K562 (cell line): ENCODE data around the gene PKD2. TPM values are rescaled to one million over a fixed set of nuclear protein-coding genes. Genes with fewer than 3 reads are reported as not detected.

Source experiments
- ATAC-seq: fragments of 200-7000 bp; cut with Tn5 transposase; 3 replicates; pipeline ENCODE4 v1.9.1; 2020; ENCODE audit warnings: moderate library complexity
- BruUV-seq: library from RNA; stranded (reverse); fragments of 400-500 nt; replicated peaks from 2 replicates; lab custom pipeline; 2021; lab: Mats Ljungman, UMichigan
- CTCF ChIA-PET: fragments of 300-600 bp; formaldehyde crosslinking; extraction: SDS; loops from one replicate; lab custom pipeline; 2021; ENCODE audit warnings: low intra/inter-chr PET ratio; lab: Yijun Ruan, JAX
- POLR2A ChIA-PET: fragments of 300-600, 350-650 bp; sonication (Branson Sonifier 250); formaldehyde crosslinking; extraction: SDS; loops from one replicate; lab custom pipeline; 2021; ENCODE audit warnings: antibody characterized with exemption, inconsistent platforms; lab: Yijun Ruan, JAX
- DNase-seq, 4 experiments: peaks; one replicate each; pipeline versions ENCODE4 v3.0.0 to v3.0.0-alpha.2; 2011 to 2018; ENCODE audit warnings: low spot score in 3 of 4, mixed read lengths in 3 of 4; ENCODE audit errors: extremely low read depth in 1 of 4
- FAIRE-seq: peaks from 2 replicates; lab custom pipeline; 2011; peaks lifted over from hg19 to GRCh38; lab: Jason Lieb, UNC
- H2AFZ ChIP-seq: 2 replicates; pipeline ENCODE4 v1.6.0; 2011; ENCODE audit warnings: low read depth, low read length, control low read depth, inconsistent platforms
- H3K27ac ChIP-seq: fragments of 200-600 bp; 3 replicates; pipeline ENCODE4 v1.8.0; 2011; ENCODE audit warnings: low read depth, mild to moderate bottlenecking, control low read depth, inconsistent platforms, low read length, moderate library complexity, mixed read lengths; ENCODE audit errors: extremely low read depth
- H3K27me3 ChIP-seq, 2 experiments: fragments of 300-600 bp in 1 of 2; 2 replicates in 1 of 2; 3 replicates in 1 of 2; pipeline versions ENCODE4 v1.6.0 to v1.8.0; 2011; ENCODE audit warnings: inconsistent platforms in 2 of 2, low read length in 2 of 2, mild to moderate bottlenecking in 1 of 2, mixed read lengths in 1 of 2, moderate library complexity in 1 of 2; ENCODE audit not compliant: control insufficient read depth in 2 of 2, insufficient read depth in 2 of 2
- H3K36me3 ChIP-seq: fragments of 300-600 bp; 3 replicates; pipeline ENCODE4 v1.8.0; 2011; ENCODE audit warnings: mild to moderate bottlenecking, low read length, inconsistent platforms; ENCODE audit not compliant: control insufficient read depth, insufficient read depth
- H3K4me1 ChIP-seq, 2 experiments: fragments of 200-600 bp in 1 of 2; replicated peaks in 1 of 2; 2 replicates in 1 of 2; 3 replicates in 1 of 2; pipeline versions ENCODE4 v1.5.1 to v1.8.0; 2011; ENCODE audit warnings: inconsistent platforms in 2 of 2, low read length in 2 of 2, mild to moderate bottlenecking in 1 of 2, mixed read lengths in 1 of 2, moderate library complexity in 1 of 2; ENCODE audit not compliant: control insufficient read depth in 2 of 2, insufficient read depth in 2 of 2
- H3K4me2 ChIP-seq: 2 replicates; pipeline ENCODE4 v1.6.1; 2011; ENCODE audit warnings: low read length, control low read depth, inconsistent platforms, mixed read lengths; ENCODE audit not compliant: insufficient read depth
- H3K4me3 ChIP-seq: fragments of 200-600 bp; sonication (generic), shearing (Covaris generic); 2 replicates; pipeline ENCODE4 v1.5.1; 2016; ENCODE audit warnings: control low read depth, inconsistent platforms
- H3K79me2 ChIP-seq: fragments of 200-600 bp; 3 replicates; pipeline ENCODE4 v1.8.0; 2011; ENCODE audit warnings: low read length, inconsistent platforms; ENCODE audit not compliant: control insufficient read depth, insufficient read depth
- H3K9ac ChIP-seq, 2 experiments: 2 replicates each; pipeline versions ENCODE4 v1.6.0 to v1.6.1; 2011; ENCODE audit warnings: low read depth in 2 of 2, low read length in 2 of 2, control low read depth in 1 of 2, inconsistent platforms in 1 of 2, mild to moderate bottlenecking in 1 of 2, mixed read lengths in 1 of 2; ENCODE audit not compliant: insufficient read depth in 1 of 2
- H3K9me1 ChIP-seq: one replicate; pipeline ENCODE4 v1.6.0; 2011; ENCODE audit warnings: inconsistent platforms, mild to moderate bottlenecking, low read length, moderate library complexity; ENCODE audit not compliant: control insufficient read depth, insufficient read depth
- H3K9me3 ChIP-seq: replicated peaks from 2 replicates; pipeline ENCODE4 v1.5.1; 2011; ENCODE audit warnings: low read depth, low read length, inconsistent platforms; ENCODE audit not compliant: control insufficient read depth, insufficient read depth
- H4K20me1 ChIP-seq: replicated peaks from 2 replicates; pipeline ENCODE4 v1.6.1; 2011; ENCODE audit warnings: low read length, inconsistent platforms, mixed read lengths; ENCODE audit not compliant: control insufficient read depth, insufficient read depth
- ARID1B ChIP-seq: fragments of 450-650 bp; IDR thresholded peaks from 2 replicates; pipeline ENCODE4 v1.6.1; 2016; ENCODE audit warnings: antibody characterized with exemption, mild to moderate bottlenecking, inconsistent platforms
- C11orf30 ChIP-seq: fragments of 450-650 bp; IDR thresholded peaks from 2 replicates; pipeline ENCODE4 v1.6.1; 2016; ENCODE audit warnings: low read depth, mild to moderate bottlenecking
- CREB3 ChIP-seq: fragments of 450-650 bp; conservative IDR thresholded peaks from 2 replicates; pipeline ENCODE4 v1.6.1; 2016; ENCODE audit warnings: missing genetic modification characterization, low read depth, mild to moderate bottlenecking, missing compliant biosample characterization, moderate library complexity
- ETV5 ChIP-seq: sonication (generic); formaldehyde crosslinking; IDR thresholded peaks from 2 replicates; pipeline ENCODE4 v1.4.0; 2020; ENCODE audit warnings: low read depth, mild to moderate bottlenecking, missing genetic modification reagents
- FOXA3 ChIP-seq, 2 experiments: fragments of 450-650 bp in 1 of 2; sonication (generic) in 1 of 2; formaldehyde crosslinking; IDR thresholded peaks in 1 of 2; conservative IDR thresholded peaks in 1 of 2; 2 replicates each; pipeline versions ENCODE4 v1.4.0 to v1.8.0; 2020 to 2022; ENCODE audit warnings: mild to moderate bottlenecking in 2 of 2, missing genetic modification reagents in 1 of 2
- HNRNPH1 ChIP-seq: fragments of 200-400 bp; formaldehyde crosslinking; optimal IDR thresholded peaks from 2 replicates; pipeline ENCODE3; 2017; ENCODE audit warnings: low read depth, mild to moderate bottlenecking, low read length, moderate library complexity
- MAFF ChIP-seq: IDR thresholded peaks from 2 replicates; pipeline ENCODE4 v1.6.1; 2012; ENCODE audit warnings: low read length, improper control_type of control experiment
- MAFK ChIP-seq: IDR thresholded peaks from 2 replicates; pipeline ENCODE4 v1.6.1; 2011; ENCODE audit warnings: low read length, improper control_type of control experiment
- MECOM ChIP-seq: fragments of 250-450 bp; sonication (Bioruptor Pico); IDR thresholded peaks from 2 replicates; pipeline ENCODE4 v1.8.0; 2022; ENCODE audit warnings: inconsistent platforms
- MLLT1 ChIP-seq, 2 experiments: fragments of 450-650 bp; IDR thresholded peaks; 2 replicates each; pipeline ENCODE4 v1.6.1; 2016
- MTA3 ChIP-seq: fragments of 450-650 bp; formaldehyde crosslinking; IDR thresholded peaks from 2 replicates; pipeline ENCODE4 v1.6.1; 2017; ENCODE audit warnings: mild to moderate bottlenecking, borderline replicate concordance
- NFE2L1 ChIP-seq: fragments of 450-650 bp; IDR thresholded peaks from 2 replicates; pipeline ENCODE4 v1.6.1; 2016; ENCODE audit warnings: missing genetic modification characterization, low read depth, mild to moderate bottlenecking, missing compliant biosample characterization, moderate library complexity, borderline replicate concordance
- POLR2A ChIP-seq: fragments of 450-650 bp; conservative IDR thresholded peaks from 2 replicates; pipeline ENCODE4 v1.6.1; 2016
- RAD21 ChIP-seq, 2 experiments: fragments of 250-450 bp in 1 of 2; fragments of 450-650 bp in 1 of 2; sonication (Bioruptor Pico) in 1 of 2; formaldehyde crosslinking in 1 of 2; IDR thresholded peaks in 1 of 2; conservative IDR thresholded peaks in 1 of 2; 2 replicates each; pipeline versions ENCODE4 v1.4.0 to v1.8.0; 2020 to 2022; ENCODE audit warnings: mild to moderate bottlenecking in 2 of 2, moderate library complexity in 1 of 2
- RHOXF2B ChIP-seq: fragments of 250-450 bp; sonication (Bioruptor Pico); conservative IDR thresholded peaks from 2 replicates; pipeline ENCODE4 v1.5.1; 2021
- SIN3B ChIP-seq: fragments of 450-650 bp; IDR thresholded peaks from 2 replicates; pipeline ENCODE4 v1.6.1; 2017; ENCODE audit warnings: low read depth, mild to moderate bottlenecking, moderate library complexity
- TAF7 ChIP-seq: fragments of 450-650 bp; IDR thresholded peaks from 2 replicates; pipeline ENCODE4 v1.6.1; 2016; ENCODE audit warnings: missing genetic modification characterization, missing compliant biosample characterization
- ZBTB1 ChIP-seq: sonication (generic); formaldehyde crosslinking; IDR thresholded peaks from 2 replicates; pipeline ENCODE4 v1.8.1; 2023; ENCODE audit warnings: missing genetic modification reagents, low read depth, mild to moderate bottlenecking, borderline replicate concordance
- ZNF316 ChIP-seq: fragments of 450-650 bp; IDR thresholded peaks from 2 replicates; pipeline ENCODE4 v1.6.1; 2016
- ZNF780A ChIP-seq: fragments of 250-450 bp; sonication (Bioruptor Pico); IDR thresholded peaks from 2 replicates; pipeline ENCODE4 v1.5.0; 2021; ENCODE audit warnings: mild to moderate bottlenecking
- ZSCAN32 ChIP-seq: fragments of 450-650 bp; formaldehyde crosslinking; IDR thresholded peaks from 2 replicates; pipeline ENCODE4 v1.4.0; 2020; ENCODE audit warnings: mild to moderate bottlenecking, moderate library complexity
- WGBS: fragments of 100-300 bp; shearing (Covaris generic); methylation state at CpG from one replicate; pipeline ENCODE4 v1.1.6; 2016; ENCODE audit warnings: low coverage, mixed read lengths; ENCODE audit not compliant: insufficient coverage; ENCODE audit errors: missing lambda C conversion rate; 5-methylcytosine and 5-hydroxymethylcytosine counted together
- in situ Hi-C: fragments of 300-500 bp; cut with MboI; formaldehyde crosslinking; loops from 4 replicates; pipeline ENCODE4 v1.15.0; 2018; ENCODE audit warnings: inconsistent platforms, mixed read lengths
- intact Hi-C: fragments of 100-400 bp; cut with micrococcal nuclease; formaldehyde crosslinking; loops from 2 replicates; pipeline ENCODE4 v1.14.2; 2022
- polyA plus RNA-seq, 8 experiments: library from polyadenylated mRNA; depleted of rRNA in 4 of 8; stranded (reverse) in 5 of 8; unstranded in 3 of 8; fragments of >200 nt; fragmentation: Nextera tagmentation in 2 of 8; fragmentation: Illumina TruSeq in 1 of 8; extraction: Ambion mirVana in 2 of 8; extraction: Trizol in 1 of 8; gene quantifications; 2 replicates each; pipeline versions ENCODE4 v1.2.1 to v1.2.3, GENCODE V29; 2011 to 2014; ENCODE audit warnings: inconsistent platforms in 1 of 8, missing spikeins in 1 of 8
- total RNA-seq, 7 experiments: library from RNA; depleted of rRNA in 6 of 7; stranded (reverse); fragments of >200 nt in 6 of 7; fragmentation: Illumina TruSeq in 2 of 7; extraction: Trizol in 2 of 7; gene quantifications; 2 replicates each; pipeline versions ENCODE4 v1.2.1 to v1.2.3, GENCODE V29; 2011 to 2021; ENCODE audit warnings: low replicate concordance in 1 of 7

Gene PKD2
- total and polyA plus RNA-seq, 9 of the 15 experiments (the other 6 are each of a cell fraction or from before 2014, with no cell fraction given) = 0.11 to 1.2 (median 0.47) TPM

DNA sequence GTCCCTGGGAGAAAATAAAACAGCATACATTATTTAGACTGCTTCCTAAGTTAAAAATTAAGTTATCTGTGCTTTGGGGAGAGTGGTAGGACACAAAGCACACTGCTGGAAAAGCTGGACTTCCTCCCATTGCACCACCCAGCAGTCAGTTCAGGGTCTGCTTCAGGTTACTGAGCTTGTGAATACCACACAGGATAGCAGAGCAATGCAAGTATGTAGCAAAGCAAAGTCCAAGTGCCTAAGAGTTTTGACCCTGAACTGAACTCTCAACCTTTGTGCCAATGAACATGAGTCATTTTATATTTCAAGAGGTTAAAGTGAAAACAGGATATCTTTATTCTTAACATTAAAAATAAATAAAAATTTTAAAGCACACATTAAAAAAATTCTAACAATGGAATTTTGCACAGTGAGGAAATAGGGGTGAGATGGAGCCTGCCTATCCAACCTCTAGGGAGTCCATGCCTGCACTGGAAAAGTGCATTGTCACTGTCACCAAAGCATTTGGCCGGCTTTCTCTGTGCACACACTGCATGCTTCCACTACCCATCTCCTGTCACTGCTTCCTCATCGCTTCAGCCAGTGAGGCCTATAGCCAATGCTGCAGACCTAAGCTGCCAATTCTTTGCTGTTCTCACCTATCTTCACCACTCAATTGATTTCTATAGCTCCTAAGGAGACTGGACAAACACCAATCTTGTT, 100.1 kb downstream of the PKD2 start:
- WGBS = 5% methylated on average over 2 of the region's 2 CpGs
- in situ Hi-C loops (no loop called here), intact Hi-C loops (no loop called here)
- no peak overlapping the region for H3K27ac ChIP-seq
- no peak overlapping the region for H2AFZ ChIP-seq
- no TSS peak for BruUV-seq
- no peak overlapping the region for H3K9ac ChIP-seq
- POLR2A ChIA-PET = no interaction called here
- peak in 2 of 4 experiments; percentile 10 to 17 for DNase-seq
- H3K79me2 ChIP-seq = no peaks in the 10 kb centered on the region
- H3K9me1 ChIP-seq = no peaks in the 10 kb centered on the region
- FAIRE-seq = no peak
- CTCF ChIA-PET = no interaction called here
- no peak overlapping the region for H3K4me2 ChIP-seq
- H3K9me3 ChIP-seq = no peaks in the 10 kb centered on the region
- no peaks in the 10 kb centered on the region; a peak in 1 of 5 replicates for H3K27me3 ChIP-seq
- ATAC-seq = peak; percentile 73
- no peak overlapping the region for H3K4me3 ChIP-seq
- no peaks in the 10 kb centered on the region for H3K36me3 ChIP-seq
- H4K20me1 ChIP-seq = no peaks in the 10 kb centered on the region
- no peaks in the 10 kb centered on the region for H3K4me1 ChIP-seq
- no peak for TF ChIP-seq ZSCAN32
- TF ChIP-seq HNRNPH1 = no peak
- TF ChIP-seq NFE2L1 (tag) = peak; percentile 74; the same call in 1 of the 2 replicates
- no peak for TF ChIP-seq ARID1B
- TF ChIP-seq RHOXF2B = no peak
- TF ChIP-seq ZNF780A (CRISPR knock-in tag) = no peak
- peak; percentile 70 for TF ChIP-seq C11orf30
- TF ChIP-seq MTA3 = no peak
- TF ChIP-seq MLLT1 (IDR thresholded peaks at IDR 0.05) = no peak
- TF ChIP-seq MAFK = peak; percentile 30; the same call in 1 of the 2 replicates
- no peak for TF ChIP-seq ETV5 (CRISPR knock-in tag)
- TF ChIP-seq ZBTB1 (CRISPR knock-in tag) = no peak
- TF ChIP-seq ZNF316 = peak; percentile 62
- TF ChIP-seq SIN3B = no peak
- TF ChIP-seq TAF7 (tag) = no peak
- TF ChIP-seq MECOM = no peak
- TF ChIP-seq FOXA3 (CRISPR knock-in tag; conservative IDR thresholded peaks at IDR 0.05 in 1 of 2, IDR thresholded peaks at IDR 0.05 in 1 of 2) = no peak
- no peak for TF ChIP-seq RAD21 (CRISPR knock-in tag; conservative IDR thresholded peaks at IDR 0.05 in 1 of 2, IDR thresholded peaks at IDR 0.05 in 1 of 2)
- peak; percentile 33; the same call in 1 of the 2 replicates for TF ChIP-seq MAFF
- TF ChIP-seq POLR2A = no peak
- no peak for TF ChIP-seq CREB3
